Measurements from ENCODE around the gene ARID5A.

ARID5A gene

GRCh38 chr2:96564563-96564962 lies 28.0 kb downstream of the ARID5A start:
- DNase-seq: no peak

- no peak for DNase-seq
Observed at GRCh38 chr2:96565111-96565510, 28.6 kb downstream of the ARID5A start.

GRCh38 chr2:96568094-96568493 lies 31.5 kb downstream of the ARID5A start:
- DNase-seq: no peak

- no peak for DNase-seq
Observed at GRCh38 chr2:96574364-96574763, 37.8 kb downstream of the ARID5A start.

GRCh38 chr2:96575785-96576456 lies 39.4 kb downstream of the ARID5A start:
- no peak for DNase-seq

GRCh38 chr2:96577501-96577900 lies 40.9 kb downstream of the ARID5A start:
- no peak for DNase-seq

GRCh38 chr2:96578731-96579130 lies 42.2 kb downstream of the ARID5A start:
- DNase-seq: no peak

- no peak for DNase-seq
Observed at GRCh38 chr2:96579422-96579821, 42.9 kb downstream of the ARID5A start.

GRCh38 chr2:96580771-96581170 lies 44.2 kb downstream of the ARID5A start:
- DNase-seq: no peak

- no peak for DNase-seq
Observed at GRCh38 chr2:96584017-96584416, 47.5 kb downstream of the ARID5A start.

GRCh38 chr2:96587843-96588242 lies 51.3 kb downstream of the ARID5A start:
- no peak for DNase-seq

- no peak for DNase-seq
Observed at GRCh38 chr2:96591054-96591453, 54.5 kb downstream of the ARID5A start.

- no peak for DNase-seq
Observed at GRCh38 chr2:96591494-96591893, 54.9 kb downstream of the ARID5A start.

- DNase-seq: no peak
Observed at GRCh38 chr2:96594282-96594681, 57.7 kb downstream of the ARID5A start.

GRCh38 chr2:96594691-96595152 lies 58.2 kb downstream of the ARID5A start:
- no peak for DNase-seq

GRCh38 chr2:96596596-96596995 lies 60.0 kb downstream of the ARID5A start:
- DNase-seq: no peak

- DNase-seq: no peak
Observed at GRCh38 chr2:96599941-96600340, 63.4 kb downstream of the ARID5A start.

- no peak for DNase-seq
Observed at GRCh38 chr2:96601382-96602292, 65.1 kb downstream of the ARID5A start.

Data from DMS79 treated with DMSO at 0.1 percent for 48 hours (cell line).